Astrocyte of the spinal cord (primary cell): ENCODE measurements around the gene INPP5D.
A peak's percentile ranks its signal among the peaks of the same experiment; 100 is the strongest.

Source experiments
- DNase-seq: peaks from one replicate; pipeline ENCODE4 v3.0.0; 2011; ENCODE audit warnings: low read depth, low spot score
- H3K4me3 ChIP-seq: 2 replicates; pipeline ENCODE4 v1.5.1; 2011; ENCODE audit warnings: low read depth, mild to moderate bottlenecking, low read length, moderate library complexity
- in situ Hi-C: cut with HindIII; loops from 2 replicates; pipeline ENCODE4 v1.10.0; 2017; ENCODE audit warnings: low sequenced_read_pairs
- TF ChIP-seq, protein P1 (sequence below): IDR thresholded peaks from 2 replicates; pipeline ENCODE4 v1.5.1; 2012; ENCODE audit warnings: low read depth, mild to moderate bottlenecking, low read length, inconsistent platforms

The INPP5D gene

DNA sequence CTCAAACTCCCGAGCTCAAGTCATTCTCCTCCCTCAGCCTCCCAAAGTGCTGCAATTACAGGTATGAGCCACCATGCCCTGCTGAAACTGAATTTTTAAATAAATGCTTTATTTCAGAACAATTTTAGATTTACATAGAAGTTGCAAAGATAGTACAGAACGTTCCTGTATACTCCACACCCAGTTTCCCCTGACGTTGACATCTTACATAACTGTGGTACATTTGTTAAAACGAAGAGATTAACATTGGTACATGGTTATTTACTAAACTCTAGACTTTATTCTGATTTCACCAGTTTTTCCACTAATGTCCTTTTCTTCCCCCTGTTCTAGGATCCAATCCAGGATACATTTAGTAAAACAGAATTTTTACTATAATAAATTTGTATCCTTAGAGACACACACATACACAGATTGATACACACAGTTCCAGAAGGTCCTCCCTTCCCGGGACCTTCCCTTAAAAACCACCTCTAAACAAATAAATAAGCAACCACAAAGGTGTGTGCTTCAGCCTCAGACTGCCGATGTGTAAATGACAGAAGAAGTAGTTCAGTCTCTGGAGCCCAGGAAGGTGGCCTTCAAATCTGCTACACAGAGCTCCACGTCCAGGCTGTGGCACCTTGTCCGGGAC lies 20.8 kb upstream of the INPP5D start:
- TF ChIP-seq, protein P1, sequence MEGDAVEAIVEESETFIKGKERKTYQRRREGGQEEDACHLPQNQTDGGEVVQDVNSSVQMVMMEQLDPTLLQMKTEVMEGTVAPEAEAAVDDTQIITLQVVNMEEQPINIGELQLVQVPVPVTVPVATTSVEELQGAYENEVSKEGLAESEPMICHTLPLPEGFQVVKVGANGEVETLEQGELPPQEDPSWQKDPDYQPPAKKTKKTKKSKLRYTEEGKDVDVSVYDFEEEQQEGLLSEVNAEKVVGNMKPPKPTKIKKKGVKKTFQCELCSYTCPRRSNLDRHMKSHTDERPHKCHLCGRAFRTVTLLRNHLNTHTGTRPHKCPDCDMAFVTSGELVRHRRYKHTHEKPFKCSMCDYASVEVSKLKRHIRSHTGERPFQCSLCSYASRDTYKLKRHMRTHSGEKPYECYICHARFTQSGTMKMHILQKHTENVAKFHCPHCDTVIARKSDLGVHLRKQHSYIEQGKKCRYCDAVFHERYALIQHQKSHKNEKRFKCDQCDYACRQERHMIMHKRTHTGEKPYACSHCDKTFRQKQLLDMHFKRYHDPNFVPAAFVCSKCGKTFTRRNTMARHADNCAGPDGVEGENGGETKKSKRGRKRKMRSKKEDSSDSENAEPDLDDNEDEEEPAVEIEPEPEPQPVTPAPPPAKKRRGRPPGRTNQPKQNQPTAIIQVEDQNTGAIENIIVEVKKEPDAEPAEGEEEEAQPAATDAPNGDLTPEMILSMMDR, result no peak
- peak; percentile 24 for DNase-seq
- no peak overlapping the region for H3K4me3 ChIP-seq
- in situ Hi-C loops, result no loop called here

GRCh38 chr2:233039846-233040530 lies 20.2 kb upstream of the INPP5D start:
- H3K4me3 ChIP-seq, result no peak overlapping the region
- TF ChIP-seq, protein P1, result no peak
- DNase-seq, result no peak
- in situ Hi-C loops, result no loop called here

- no peak for DNase-seq
- in situ Hi-C loops, result no loop called here
- TF ChIP-seq, protein P1, result no peak
- H3K4me3 ChIP-seq, result no peak overlapping the region
These were observed 19.6 kb upstream of the INPP5D start for GRCh38 chr2:233040571-233040970.

- H3K4me3 ChIP-seq, result no peak overlapping the region
- in situ Hi-C loops, result no loop called here
- DNase-seq, result no peak
- TF ChIP-seq, protein P1, result no peak
These were observed 18.3 kb upstream of the INPP5D start for GRCh38 chr2:233041722-233042323.

- in situ Hi-C loops, result no loop called here
- DNase-seq, result no peak
- TF ChIP-seq, protein P1, result no peak
- no peak overlapping the region for H3K4me3 ChIP-seq
These were observed 17.6 kb upstream of the INPP5D start for GRCh38 chr2:233042549-233042948.

DNA sequence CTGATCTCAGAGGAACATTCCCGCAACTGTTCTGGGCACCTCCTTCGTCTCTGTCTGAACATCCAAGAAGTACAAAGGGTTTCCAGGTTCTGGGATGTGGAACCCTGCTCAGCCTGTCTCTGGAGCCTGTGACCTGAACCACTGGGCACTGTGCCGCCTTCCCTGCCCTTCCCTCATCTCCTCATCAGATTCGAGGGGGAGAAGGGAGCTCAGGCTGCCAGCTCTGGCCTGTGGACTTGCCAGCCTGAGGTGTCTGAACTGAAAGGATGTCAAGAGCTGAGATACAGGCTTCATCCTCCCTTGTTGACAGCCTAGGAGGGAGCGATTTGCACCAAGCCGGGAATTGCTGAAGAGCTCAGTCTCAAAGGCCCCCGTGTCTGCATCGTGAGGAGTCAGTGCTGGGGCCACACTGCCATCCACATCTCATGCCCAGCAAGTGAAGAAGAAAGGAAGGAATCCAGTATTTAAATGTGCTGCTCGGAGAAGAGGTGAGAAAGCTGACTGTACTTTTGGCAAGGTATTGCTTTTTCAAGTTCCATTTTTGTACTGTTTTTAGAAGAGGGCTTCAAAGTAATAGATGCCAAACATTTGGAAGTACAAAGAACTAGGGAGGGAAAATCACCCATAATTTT lies 15.1 kb upstream of the INPP5D start:
- TF ChIP-seq, protein P1, result no peak
- no peak for DNase-seq
- in situ Hi-C loops, result no loop called here
- no peak overlapping the region for H3K4me3 ChIP-seq
